Upper lobe of right lung (tissue), 1 donor: Measurements from ENCODE around the gene ZNF274. TPM values are rescaled to one million over a fixed set of nuclear protein-coding genes. Genes with fewer than 3 reads are reported as not detected.
A peak's percentile ranks its signal among the peaks of the same experiment; 100 is the strongest.

ENCODE experiments used
- ATAC-seq: fragments of 200-7000 bp; cut with Tn5 transposase; one replicate; pipeline ENCODE4 v1.9.1; 2020; ENCODE audit warnings: mild to moderate bottlenecking, moderate library complexity
- DNase-seq: peaks from one replicate; pipeline ENCODE4 v3.0.0-alpha.2; 2020
- H3K27ac ChIP-seq: fragments of 200-600 bp; one replicate; pipeline ENCODE4 v1.8.0; 2022
- H3K27me3 ChIP-seq: fragments of 200-600 bp; one replicate; pipeline ENCODE4 v1.8.0; 2022; ENCODE audit warnings: mild to moderate bottlenecking
- H3K36me3 ChIP-seq: fragments of 200-600 bp; one replicate; pipeline ENCODE4 v1.8.0; 2022
- H3K4me1 ChIP-seq: fragments of 200-600 bp; one replicate; pipeline ENCODE4 v1.8.0; 2022
- H3K4me3 ChIP-seq: fragments of 200-600 bp; one replicate; pipeline ENCODE4 v1.8.0; 2022; ENCODE audit warnings: mild to moderate bottlenecking
- H3K9me3 ChIP-seq: fragments of 200-600 bp; one replicate; pipeline ENCODE4 v1.8.0; 2022
- intact Hi-C: fragments of 100-400 bp; cut with DNase I; formaldehyde crosslinking; loops from one replicate; pipeline ENCODE4 v1.11.0; 2022
- total RNA-seq: library from RNA; stranded (reverse); fragmentation: NEBNext Ultra II Directional; extraction: Animal tissue kit (Norgen Biotek cat#: 25700); gene quantifications from one replicate; pipeline ENCODE4 v1.2.1, GENCODE V29; 2021
- TF ChIP-seq, protein P1 (sequence below): fragments of 200-600 bp; IDR thresholded peaks from one replicate; pipeline ENCODE4 v1.8.0; 2022; ENCODE audit warnings: antibody characterized with exemption
- donor health status: DM: no; HTN: yes; CAD: no; lungs with severe emphysema.

ZNF274 gene
- total RNA-seq, 1 donor from 2014 or later = 31.9 TPM

DNA sequence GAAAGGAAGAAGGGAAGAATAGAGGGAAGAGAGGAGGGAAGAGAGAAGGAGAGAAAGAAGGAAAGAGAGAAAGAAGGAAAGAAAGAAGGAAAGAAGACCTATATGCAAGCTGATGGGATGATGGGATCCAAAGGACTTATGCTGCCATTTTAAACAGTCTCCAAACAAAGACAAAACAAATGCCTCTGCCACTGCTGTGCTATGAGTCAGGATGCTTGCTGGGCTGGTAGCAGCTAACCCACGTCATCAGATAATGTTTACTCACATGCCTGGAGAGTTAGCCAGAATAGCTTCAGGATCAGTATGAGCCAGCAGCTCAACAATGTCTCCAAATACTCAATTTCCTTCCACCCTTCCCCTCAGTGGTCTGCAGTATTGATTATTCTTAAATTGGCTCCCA, 12.0 kb upstream of the ZNF274 start:
- DNase-seq (no peak), ATAC-seq (no peak)
- intact Hi-C loops = no loop called here
- H3K27me3 ChIP-seq = no peaks in the 10 kb centered on the region
- peaks cover 44% of the 10 kb centered on the region for H3K9me3 ChIP-seq
- H3K27ac ChIP-seq = no peak overlapping the region
- no peak overlapping the region for H3K4me3 ChIP-seq
- H3K36me3 ChIP-seq = no peaks in the 10 kb centered on the region
- no peaks in the 10 kb centered on the region for H3K4me1 ChIP-seq
- TF ChIP-seq, protein P1, sequence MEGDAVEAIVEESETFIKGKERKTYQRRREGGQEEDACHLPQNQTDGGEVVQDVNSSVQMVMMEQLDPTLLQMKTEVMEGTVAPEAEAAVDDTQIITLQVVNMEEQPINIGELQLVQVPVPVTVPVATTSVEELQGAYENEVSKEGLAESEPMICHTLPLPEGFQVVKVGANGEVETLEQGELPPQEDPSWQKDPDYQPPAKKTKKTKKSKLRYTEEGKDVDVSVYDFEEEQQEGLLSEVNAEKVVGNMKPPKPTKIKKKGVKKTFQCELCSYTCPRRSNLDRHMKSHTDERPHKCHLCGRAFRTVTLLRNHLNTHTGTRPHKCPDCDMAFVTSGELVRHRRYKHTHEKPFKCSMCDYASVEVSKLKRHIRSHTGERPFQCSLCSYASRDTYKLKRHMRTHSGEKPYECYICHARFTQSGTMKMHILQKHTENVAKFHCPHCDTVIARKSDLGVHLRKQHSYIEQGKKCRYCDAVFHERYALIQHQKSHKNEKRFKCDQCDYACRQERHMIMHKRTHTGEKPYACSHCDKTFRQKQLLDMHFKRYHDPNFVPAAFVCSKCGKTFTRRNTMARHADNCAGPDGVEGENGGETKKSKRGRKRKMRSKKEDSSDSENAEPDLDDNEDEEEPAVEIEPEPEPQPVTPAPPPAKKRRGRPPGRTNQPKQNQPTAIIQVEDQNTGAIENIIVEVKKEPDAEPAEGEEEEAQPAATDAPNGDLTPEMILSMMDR = no peak

DNA sequence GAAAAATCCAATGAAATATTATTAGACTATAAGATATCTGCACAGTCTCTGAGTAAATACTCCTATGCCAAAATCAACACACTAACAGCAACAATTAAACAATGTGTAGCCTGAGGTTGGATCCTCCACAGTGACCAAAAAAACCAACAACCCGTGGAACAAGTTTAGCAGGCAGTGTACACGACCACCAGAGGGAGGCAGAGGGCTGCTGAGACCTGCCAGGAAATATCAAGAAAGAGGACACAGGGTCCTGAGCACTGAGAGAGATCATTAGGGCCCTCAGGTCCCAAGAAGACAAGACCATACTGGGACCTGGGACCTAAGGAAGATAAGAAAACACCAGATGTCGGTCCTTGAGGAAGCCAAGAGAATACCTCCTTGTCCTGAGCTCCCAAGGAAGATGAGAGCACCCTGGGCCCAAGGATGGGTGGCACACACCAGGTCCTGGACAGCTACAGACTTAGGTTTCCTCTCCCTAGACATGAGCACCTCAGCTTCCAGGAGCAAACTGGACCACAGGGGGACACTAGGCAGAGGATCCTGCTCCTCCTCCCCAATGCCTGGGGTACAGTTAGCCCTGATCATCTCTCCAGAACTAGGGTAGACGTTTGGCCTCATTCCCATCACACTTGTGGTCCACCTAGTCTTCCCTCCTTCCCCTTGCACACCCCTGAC, 822 bp upstream of the ZNF274 start:
- Histone ChIP-seq H3K36me3 (peaks cover 14% of the 10 kb centered on the region), H3K4me1 (peaks cover 4% of the 10 kb centered on the region), H3K4me3 (peak overlapping the region; percentile 90), H3K27ac (peak overlapping the region; percentile 99), H3K9me3 (peaks cover 81% of the 10 kb centered on the region), H3K27me3 (no peaks in the 10 kb centered on the region)
- DNase-seq = no peak
- TF ChIP-seq, protein P1 = peak; percentile 44
- intact Hi-C loops = no loop called here
- ATAC-seq = no peak

DNA sequence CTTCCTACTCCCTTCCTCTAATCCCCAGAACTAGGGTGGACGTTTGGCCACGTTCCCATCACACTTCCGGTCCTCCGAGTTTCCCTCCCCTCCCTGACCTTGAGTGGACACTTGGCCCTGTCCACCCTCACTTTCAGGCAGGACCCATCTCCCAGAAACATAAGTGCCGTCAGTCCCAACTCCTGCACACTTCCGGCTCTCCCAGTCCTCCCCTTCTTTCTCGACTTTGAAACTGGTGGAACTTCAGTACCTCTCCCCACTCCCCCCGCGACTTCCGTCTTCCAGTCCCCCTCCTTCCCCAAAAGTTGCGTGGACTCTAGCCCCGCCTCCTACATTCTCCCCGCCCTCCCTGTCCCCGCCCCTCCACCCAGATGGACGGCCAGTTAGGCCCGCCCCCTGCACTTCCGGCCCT, 278 bp upstream of the ZNF274 start:
- intact Hi-C loops = no loop called here
- peaks cover 4% of the 10 kb centered on the region for H3K4me1 ChIP-seq
- H3K36me3 ChIP-seq = peaks cover 20% of the 10 kb centered on the region
- H3K27me3 ChIP-seq = no peaks in the 10 kb centered on the region
- H3K9me3 ChIP-seq = peaks cover 81% of the 10 kb centered on the region
- TF ChIP-seq, protein P1 = no peak
- H3K4me3 ChIP-seq = peak overlapping the region; percentile 90
- ATAC-seq (no peak), DNase-seq (no peak)
- peak overlapping the region; percentile 99 for H3K27ac ChIP-seq

DNA sequence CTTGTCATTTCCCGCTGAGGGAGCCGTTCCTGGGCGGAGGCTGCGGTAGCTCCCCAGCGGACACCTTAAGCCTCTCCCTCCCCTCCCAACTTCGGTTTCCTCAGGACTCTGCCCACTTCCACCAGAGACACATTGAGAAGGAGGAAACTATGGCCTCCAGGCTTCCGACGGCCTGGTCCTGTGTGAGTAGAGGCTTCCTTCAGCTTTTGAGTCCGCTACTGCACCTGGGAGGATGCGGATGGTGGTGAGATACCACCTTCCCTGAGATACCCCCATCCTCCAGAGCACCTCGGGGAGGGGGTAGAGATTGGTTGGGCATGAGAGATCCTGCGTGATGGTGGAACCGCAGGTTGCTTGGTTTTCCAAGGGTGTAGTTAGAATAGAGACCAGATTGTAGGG, 955 bp downstream of the ZNF274 start:
- H3K9me3 ChIP-seq = peaks cover 82% of the 10 kb centered on the region
- TF ChIP-seq, protein P1 = no peak
- no peak for DNase-seq
- no peak for ATAC-seq
- H3K4me1 ChIP-seq = peaks cover 4% of the 10 kb centered on the region
- peak overlapping the region; percentile 99 for H3K27ac ChIP-seq
- intact Hi-C loops = no loop called here
- peak overlapping the region; percentile 90 for H3K4me3 ChIP-seq
- no peaks in the 10 kb centered on the region for H3K27me3 ChIP-seq
- H3K36me3 ChIP-seq = peaks cover 20% of the 10 kb centered on the region

DNA sequence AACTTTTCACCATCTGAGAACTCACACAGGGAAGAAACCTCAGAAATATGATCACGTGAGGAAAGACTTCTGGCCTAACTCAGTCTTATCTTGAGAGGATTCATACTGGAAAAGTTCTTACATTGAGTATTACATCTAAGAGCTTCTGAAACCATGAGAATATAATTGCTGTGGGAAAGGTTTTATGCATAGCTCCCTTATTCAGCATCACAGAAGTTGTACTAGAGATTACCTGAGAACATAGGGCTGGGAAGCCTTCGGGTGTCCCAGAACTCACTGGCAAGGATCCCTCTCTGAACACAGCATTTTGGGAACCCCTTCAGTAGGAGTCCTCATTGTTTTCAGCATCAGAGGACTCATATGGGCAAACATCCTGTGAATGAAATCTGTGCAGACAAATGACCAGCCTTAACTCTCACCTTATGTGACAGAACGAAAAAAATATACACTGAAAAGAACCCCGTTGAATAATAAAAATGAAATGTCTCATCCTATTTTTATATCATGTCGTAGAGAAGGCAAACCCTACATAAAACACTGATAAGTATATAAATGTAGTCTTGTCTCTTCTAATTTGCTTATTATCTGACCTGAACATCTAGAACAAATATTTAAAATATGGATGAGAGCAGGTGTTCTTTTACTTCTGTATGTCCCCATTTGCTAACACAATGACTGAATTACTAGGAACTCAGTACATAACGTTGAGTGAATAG, 14.2 kb downstream of the ZNF274 start:
- ATAC-seq (no peak), DNase-seq (no peak)
- intact Hi-C loops = no loop called here
- Histone ChIP-seq H3K9me3 (peaks cover 100% of the 10 kb centered on the region), H3K4me3 (no peak overlapping the region), H3K27ac (no peak overlapping the region), H3K4me1 (no peaks in the 10 kb centered on the region), H3K27me3 (no peaks in the 10 kb centered on the region), H3K36me3 (peaks cover 51% of the 10 kb centered on the region)
- TF ChIP-seq, protein P1 = no peak
